CD4-positive, alpha-beta T cell (primary cell): ENCODE data around the gene CHGA. TPM values are rescaled to one million over a fixed set of nuclear protein-coding genes. Genes with fewer than 3 reads are reported as not detected.

ENCODE experiments used
- ATAC-seq: fragments of 200-7000 bp; cut with Tn5 transposase; one replicate; pipeline ENCODE4 v1.10.0; 2022; ENCODE audit warnings: mild to moderate bottlenecking; ENCODE audit not compliant: poor library complexity
- CTCF ChIA-PET: fragments of 350-600 bp; sonication (Branson Sonifier 250); formaldehyde crosslinking; loops from one replicate; lab custom pipeline; 2021; ENCODE audit warnings: antibody characterized with exemption, inconsistent platforms; lab: Charles Lee
- POLR2A ChIA-PET: fragments of 350-600 bp; sonication (Branson Sonifier 250); formaldehyde crosslinking; loops from one replicate; lab custom pipeline; 2021; ENCODE audit warnings: antibody characterized with exemption, inconsistent platforms; lab: Charles Lee
- DNase-seq, 14 experiments: peaks; one replicate each; pipeline ENCODE4 v3.0.0-alpha.2; 2013 to 2020; ENCODE audit warnings: mixed read lengths in 2 of 14
- H3K27ac ChIP-seq, 2 donors: one replicate each; pipeline versions ENCODE4 v1.5.1 to v1.7.0; 2013; ENCODE audit warnings: low read length in 2 of 2, low read depth in 1 of 2, mild to moderate bottlenecking in 1 of 2
- H3K27me3 ChIP-seq, 2 experiments: 1 replicate in 1 of 2; 2 replicates in 1 of 2; pipeline versions ENCODE4 v1.6.1 to v1.7.0; 2013; ENCODE audit warnings: low read length in 2 of 2, control low read depth in 1 of 2, mild to moderate bottlenecking in 1 of 2, moderate library complexity in 1 of 2; ENCODE audit not compliant: insufficient read depth in 2 of 2, control insufficient read depth in 1 of 2
- H3K36me3 ChIP-seq: one replicate; pipeline ENCODE4 v1.6.1; 2013; ENCODE audit warnings: low read length, control low read depth; ENCODE audit not compliant: insufficient read depth
- H3K4me1 ChIP-seq: one replicate; pipeline ENCODE4 v1.6.1; 2013; ENCODE audit warnings: low read length, control low read depth; ENCODE audit not compliant: insufficient read depth
- H3K4me3 ChIP-seq: one replicate; pipeline ENCODE4 v1.5.1; 2013; ENCODE audit warnings: mild to moderate bottlenecking, low read length, moderate library complexity
- H3K9me3 ChIP-seq, 2 experiments: 1 replicate in 1 of 2; 2 replicates in 1 of 2; pipeline versions ENCODE4 v1.6.1 to v1.7.0; 2013; ENCODE audit warnings: low read length in 2 of 2, mild to moderate bottlenecking in 2 of 2, control low read depth in 1 of 2, moderate library complexity in 1 of 2; ENCODE audit not compliant: control insufficient read depth in 1 of 2, insufficient read depth in 1 of 2
- H3K27ac Mint-ChIP-seq: one replicate; pipeline ENCODE4 v1.8.0; 2020; ENCODE audit warnings: mixed read lengths
- H3K27me3 Mint-ChIP-seq: one replicate; pipeline ENCODE4 v1.8.0; 2021; ENCODE audit warnings: mixed read lengths
- H3K36me3 Mint-ChIP-seq: one replicate; pipeline ENCODE4 v1.8.0; 2021; ENCODE audit warnings: low read depth, mixed read lengths
- H3K4me1 Mint-ChIP-seq: one replicate; pipeline ENCODE4 v1.8.0; 2021; ENCODE audit warnings: low read depth, mixed read lengths
- H3K4me3 Mint-ChIP-seq: one replicate; pipeline ENCODE4 v1.8.0; 2020; ENCODE audit warnings: mild to moderate bottlenecking, mixed read lengths
- H3K9me3 Mint-ChIP-seq: one replicate; pipeline ENCODE4 v1.8.0; 2020; ENCODE audit warnings: mixed read lengths
- intact Hi-C, 2 experiments: fragments of 100-400 bp; cut with DNase I in 1 of 2; cut with micrococcal nuclease in 1 of 2; formaldehyde crosslinking; loops; one replicate each; pipeline versions ENCODE4 v1.15.1 to v1.9.0; 2023 to 2025; cut with DNase I, micrococcal nuclease
- total RNA-seq, 174 experiments: library from RNA in 2 of 174; stranded (reverse) in 2 of 174; gene quantifications; one replicate each; pipeline ENCODE4 v1.2.3 and lab custom pipeline; 2021 to 2026
- TF ChIP-seq, protein P1 (sequence below): fragments of 200-600 bp; IDR thresholded peaks from one replicate; pipeline ENCODE4 v1.8.0; 2022; ENCODE audit warnings: antibody characterized with exemption, mild to moderate bottlenecking

Gene CHGA
- total RNA-seq, 2 experiments from 2014 or later, result not detected

DNA sequence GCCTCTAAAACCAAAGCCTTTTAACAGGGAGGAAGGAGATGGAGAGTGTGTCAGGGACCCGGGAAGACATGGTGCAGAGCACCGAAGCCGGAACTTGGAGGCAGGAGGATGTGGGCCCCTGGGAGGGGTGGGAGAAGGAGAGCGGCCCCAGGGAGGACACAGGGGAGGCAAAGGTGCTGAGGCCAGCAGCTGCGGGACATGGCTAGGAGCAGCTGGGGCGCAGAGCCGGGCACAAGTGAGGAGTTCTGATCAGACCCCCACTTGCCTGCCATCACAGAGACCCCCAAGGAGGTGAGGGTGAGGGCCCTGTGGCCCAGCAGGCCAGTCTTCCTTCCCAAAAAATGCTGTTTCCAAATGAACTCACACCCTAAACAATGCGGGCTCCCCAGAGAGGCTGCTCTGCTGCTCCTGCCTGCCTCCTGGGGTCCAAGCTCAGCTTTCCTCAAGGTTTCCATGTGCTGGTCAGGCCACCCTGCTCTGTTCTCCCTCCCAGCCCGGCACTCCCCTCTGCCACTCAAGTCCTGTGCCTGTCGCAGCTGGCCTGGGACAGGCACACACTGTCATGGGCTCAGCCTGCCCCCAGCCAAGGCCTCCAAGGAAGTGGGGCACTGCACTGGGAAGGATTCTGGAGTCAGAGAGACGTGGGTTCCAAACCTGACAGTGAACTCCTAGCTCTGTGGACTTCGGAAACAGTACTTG is 24.0 kb downstream of the CHGA start:
- Mint-ChIP-seq H3K36me3 (peaks cover 52% of the 10 kb centered on the region), H3K4me3 (no peak overlapping the region), H3K9me3 (no peaks in the 10 kb centered on the region), H3K27me3 (no peaks in the 10 kb centered on the region), H3K4me1 (peaks cover 2% of the 10 kb centered on the region), H3K27ac (no peak overlapping the region)
- peaks cover 5% of the 10 kb centered on the region for H3K4me1 ChIP-seq
- DNase-seq (no peak), ATAC-seq (no peak)
- intact Hi-C loops, result no loop called here
- ChIA-PET CTCF (no interaction called here), POLR2A (no interaction called here)
- H3K36me3 ChIP-seq, result peaks cover 58% of the 10 kb centered on the region
- H3K27me3 ChIP-seq, result no peaks in the 10 kb centered on the region
- TF ChIP-seq, protein P1, sequence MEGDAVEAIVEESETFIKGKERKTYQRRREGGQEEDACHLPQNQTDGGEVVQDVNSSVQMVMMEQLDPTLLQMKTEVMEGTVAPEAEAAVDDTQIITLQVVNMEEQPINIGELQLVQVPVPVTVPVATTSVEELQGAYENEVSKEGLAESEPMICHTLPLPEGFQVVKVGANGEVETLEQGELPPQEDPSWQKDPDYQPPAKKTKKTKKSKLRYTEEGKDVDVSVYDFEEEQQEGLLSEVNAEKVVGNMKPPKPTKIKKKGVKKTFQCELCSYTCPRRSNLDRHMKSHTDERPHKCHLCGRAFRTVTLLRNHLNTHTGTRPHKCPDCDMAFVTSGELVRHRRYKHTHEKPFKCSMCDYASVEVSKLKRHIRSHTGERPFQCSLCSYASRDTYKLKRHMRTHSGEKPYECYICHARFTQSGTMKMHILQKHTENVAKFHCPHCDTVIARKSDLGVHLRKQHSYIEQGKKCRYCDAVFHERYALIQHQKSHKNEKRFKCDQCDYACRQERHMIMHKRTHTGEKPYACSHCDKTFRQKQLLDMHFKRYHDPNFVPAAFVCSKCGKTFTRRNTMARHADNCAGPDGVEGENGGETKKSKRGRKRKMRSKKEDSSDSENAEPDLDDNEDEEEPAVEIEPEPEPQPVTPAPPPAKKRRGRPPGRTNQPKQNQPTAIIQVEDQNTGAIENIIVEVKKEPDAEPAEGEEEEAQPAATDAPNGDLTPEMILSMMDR, result no peak
- H3K4me3 ChIP-seq, result no peak overlapping the region
- H3K9me3 ChIP-seq, result no peaks in the 10 kb centered on the region
- H3K27ac ChIP-seq, result no peak overlapping the region

DNA sequence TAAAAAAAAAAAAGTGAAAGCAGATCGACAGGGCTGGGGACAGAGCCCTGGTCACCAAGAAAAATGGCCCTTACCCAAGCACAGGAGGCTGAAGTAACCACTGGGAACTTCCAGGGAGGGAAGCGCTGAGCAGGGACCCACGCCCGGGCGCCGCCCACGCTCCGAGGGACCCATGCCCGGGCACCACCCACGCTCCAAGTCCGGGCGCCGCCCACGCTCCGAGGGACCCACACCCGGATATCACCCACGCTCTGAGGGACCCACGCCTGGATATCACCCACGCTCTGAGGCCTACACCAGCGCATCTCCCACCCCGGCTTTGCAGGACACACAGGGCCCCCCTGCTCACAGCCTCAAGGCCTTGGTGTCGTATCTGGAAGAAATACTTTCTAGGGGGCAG is 25.7 kb downstream of the CHGA start:
- Mint-ChIP-seq H3K27ac (no peak overlapping the region), H3K9me3 (no peaks in the 10 kb centered on the region), H3K36me3 (peaks cover 45% of the 10 kb centered on the region), H3K4me1 (peaks cover 4% of the 10 kb centered on the region), H3K27me3 (no peaks in the 10 kb centered on the region), H3K4me3 (no peak overlapping the region)
- no peaks in the 10 kb centered on the region for H3K27me3 ChIP-seq
- no peaks in the 10 kb centered on the region for H3K9me3 ChIP-seq
- ATAC-seq, result no peak
- H3K4me3 ChIP-seq, result no peak overlapping the region
- H3K27ac ChIP-seq, result no peak overlapping the region
- H3K36me3 ChIP-seq, result peaks cover 44% of the 10 kb centered on the region
- intact Hi-C loops, result no loop called here
- no peak for DNase-seq
- ChIA-PET CTCF (no interaction called here), POLR2A (no interaction called here)
- TF ChIP-seq, protein P1, result no peak
- H3K4me1 ChIP-seq, result peaks cover 8% of the 10 kb centered on the region

DNA sequence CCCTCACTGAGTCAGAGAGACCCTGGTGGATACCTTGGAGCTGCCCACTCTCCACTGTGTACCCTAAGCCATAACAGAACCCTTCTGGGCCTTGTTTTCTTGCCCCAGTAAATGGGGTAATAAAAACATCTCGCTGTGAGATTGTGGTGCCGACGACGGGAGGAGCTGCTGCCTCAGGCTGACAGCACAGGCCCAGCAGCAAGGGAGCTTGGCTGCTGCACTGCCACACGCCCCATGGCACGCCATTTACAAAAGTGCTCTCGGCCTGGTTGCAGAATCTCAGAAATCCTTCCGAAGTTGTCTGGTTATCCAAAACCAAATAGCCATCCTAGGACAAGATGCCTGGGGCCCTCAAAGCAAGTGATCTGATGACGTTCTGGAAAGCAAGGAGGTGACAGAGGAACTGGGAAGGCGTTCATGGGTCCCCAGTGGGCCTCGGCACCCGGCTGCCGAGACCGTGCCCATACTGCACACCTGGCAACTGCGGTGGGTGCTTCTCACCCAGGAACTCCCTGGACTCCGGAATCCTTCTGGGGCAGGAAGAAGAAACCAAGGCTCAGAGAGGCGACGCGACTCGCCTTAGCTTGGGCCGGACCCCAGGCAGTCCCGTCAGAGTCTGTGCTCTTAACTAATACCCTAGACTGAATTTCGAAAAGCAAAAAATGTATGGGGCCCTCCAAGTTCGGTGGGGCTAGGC is 26.7 kb downstream of the CHGA start:
- ATAC-seq (no peak), DNase-seq (no peak)
- Mint-ChIP-seq H3K27me3 (no peaks in the 10 kb centered on the region), H3K4me1 (peaks cover 4% of the 10 kb centered on the region), H3K4me3 (no peak overlapping the region), H3K9me3 (no peaks in the 10 kb centered on the region), H3K36me3 (peaks cover 39% of the 10 kb centered on the region), H3K27ac (no peak overlapping the region)
- CTCF ChIA-PET, result no interaction called here
- no peaks in the 10 kb centered on the region for H3K27me3 ChIP-seq
- H3K9me3 ChIP-seq, result no peaks in the 10 kb centered on the region
- intact Hi-C loops, result no loop called here
- POLR2A ChIA-PET, result no interaction called here
- H3K4me3 ChIP-seq, result no peak overlapping the region
- peaks cover 8% of the 10 kb centered on the region for H3K4me1 ChIP-seq
- H3K36me3 ChIP-seq, result peaks cover 38% of the 10 kb centered on the region
- TF ChIP-seq, protein P1, result no peak
- H3K27ac ChIP-seq, result no peak overlapping the region
